Measurements from ENCODE around the gene CCSER1.

CCSER1 gene

GRCh38 chr4:91359041-91360031 lies 1232.1 kb downstream of the CCSER1 start:
- Histone ChIP-seq H4K20me1 (ENCODE audit: insufficient read depth, low read length) (no peaks in the 10 kb centered on the region), H3K4me3 (ENCODE audit: low read depth in 1 of 2, low read length in 2 of 2) (no peak overlapping the region), H2AFZ (ENCODE audit: low read depth, low read length) (no peak overlapping the region), H3K27ac (ENCODE audit: low read length) (no peak overlapping the region), H3K4me2 (ENCODE audit: insufficient read depth, low read length) (no peak overlapping the region), H3K9me3 (ENCODE audit: insufficient read depth, low read length, severe bottlenecking) (no peaks in the 10 kb centered on the region), H3K4me1 (ENCODE audit: insufficient read depth, low read length) (no peaks in the 10 kb centered on the region), H3K27me3 (ENCODE audit: insufficient read depth, low read length, poor library complexity) (no peaks in the 10 kb centered on the region), H3K79me2 (ENCODE audit: insufficient read depth, low read length) (no peaks in the 10 kb centered on the region), H3K9ac (ENCODE audit: low read depth, low read length) (no peak overlapping the region), H3K36me3 (ENCODE audit: insufficient read depth, low read length) (no peaks in the 10 kb centered on the region)
- no peak for TF ChIP-seq EZH2 (IDR thresholded peaks at IDR 0.05; ENCODE audit: borderline replicate concordance, low read depth, low read length, severe bottlenecking)
- TF ChIP-seq CTCF (IDR thresholded peaks at IDR 0.05; ENCODE audit: borderline replicate concordance, extremely low read depth, low read length, poor library complexity, severe bottlenecking): no peak
- no peak for ATAC-seq (ENCODE audit: insufficient read depth, low read depth)
- DNase-seq: no peak

- H3K4me1 ChIP-seq (ENCODE audit: insufficient read depth, low read length): no peaks in the 10 kb centered on the region
- no peaks in the 10 kb centered on the region for H3K27me3 ChIP-seq (ENCODE audit: insufficient read depth, low read length, poor library complexity)
- H3K79me2 ChIP-seq (ENCODE audit: insufficient read depth, low read length): no peaks in the 10 kb centered on the region
- H2AFZ ChIP-seq (ENCODE audit: low read depth, low read length): no peak overlapping the region
- H3K36me3 ChIP-seq (ENCODE audit: insufficient read depth, low read length): no peaks in the 10 kb centered on the region
- H3K4me3 ChIP-seq (ENCODE audit: low read depth in 1 of 2, low read length in 2 of 2): no peak overlapping the region
- TF ChIP-seq EZH2 (IDR thresholded peaks at IDR 0.05; ENCODE audit: borderline replicate concordance, low read depth, low read length, severe bottlenecking) (no peak), CTCF (IDR thresholded peaks at IDR 0.05; ENCODE audit: borderline replicate concordance, extremely low read depth, low read length, poor library complexity, severe bottlenecking) (no peak)
- H3K4me2 ChIP-seq (ENCODE audit: insufficient read depth, low read length): no peak overlapping the region
- no peak overlapping the region for H3K27ac ChIP-seq (ENCODE audit: low read length)
- DNase-seq (no peak), ATAC-seq (ENCODE audit: insufficient read depth, low read depth) (no peak)
- H3K9ac ChIP-seq (ENCODE audit: low read depth, low read length): no peak overlapping the region
- H3K9me3 ChIP-seq (ENCODE audit: insufficient read depth, low read length, severe bottlenecking): no peaks in the 10 kb centered on the region
- no peaks in the 10 kb centered on the region for H4K20me1 ChIP-seq (ENCODE audit: insufficient read depth, low read length)
These were observed 1234.9 kb downstream of the CCSER1 start for GRCh38 chr4:91362125-91362524.

- Histone ChIP-seq H3K9ac (ENCODE audit: low read depth, low read length) (no peak overlapping the region), H3K27me3 (ENCODE audit: insufficient read depth, low read length, poor library complexity) (no peaks in the 10 kb centered on the region), H3K4me2 (ENCODE audit: insufficient read depth, low read length) (no peak overlapping the region), H4K20me1 (ENCODE audit: insufficient read depth, low read length) (no peaks in the 10 kb centered on the region), H2AFZ (ENCODE audit: low read depth, low read length) (no peak overlapping the region), H3K79me2 (ENCODE audit: insufficient read depth, low read length) (no peaks in the 10 kb centered on the region), H3K4me1 (ENCODE audit: insufficient read depth, low read length) (no peaks in the 10 kb centered on the region), H3K9me3 (ENCODE audit: insufficient read depth, low read length, severe bottlenecking) (no peaks in the 10 kb centered on the region), H3K4me3 (ENCODE audit: low read depth in 1 of 2, low read length in 2 of 2) (no peak overlapping the region), H3K36me3 (ENCODE audit: insufficient read depth, low read length) (no peaks in the 10 kb centered on the region), H3K27ac (ENCODE audit: low read length) (no peak overlapping the region)
- DNase-seq (no peak), ATAC-seq (ENCODE audit: insufficient read depth, low read depth) (no peak)
- TF ChIP-seq EZH2 (IDR thresholded peaks at IDR 0.05; ENCODE audit: borderline replicate concordance, low read depth, low read length, severe bottlenecking) (no peak), CTCF (IDR thresholded peaks at IDR 0.05; ENCODE audit: borderline replicate concordance, extremely low read depth, low read length, poor library complexity, severe bottlenecking) (no peak)
These were observed 1239.4 kb downstream of the CCSER1 start for GRCh38 chr4:91366554-91366953.
